ENCODE data around the gene MED12L.

- no peak for TF ChIP-seq CTCF (conservative IDR thresholded peaks at IDR 0.05 in 1 of 2, IDR thresholded peaks at IDR 0.05 in 1 of 2; ENCODE audit: low read depth in 1 of 2, low read length in 2 of 2)
- TF ChIP-seq EZH2 (IDR thresholded peaks at IDR 0.05; ENCODE audit: low read length, missing control alignments) = no peak
These were observed 230.4 kb downstream of the MED12L start for GRCh38 chr3:151315846-151316245.

Measured in fibroblast of lung (primary cell).